ENCODE data around the gene EFCAB8.
A peak's percentile ranks its signal among the peaks of the same experiment; 100 is the strongest.

The EFCAB8 gene

DNA sequence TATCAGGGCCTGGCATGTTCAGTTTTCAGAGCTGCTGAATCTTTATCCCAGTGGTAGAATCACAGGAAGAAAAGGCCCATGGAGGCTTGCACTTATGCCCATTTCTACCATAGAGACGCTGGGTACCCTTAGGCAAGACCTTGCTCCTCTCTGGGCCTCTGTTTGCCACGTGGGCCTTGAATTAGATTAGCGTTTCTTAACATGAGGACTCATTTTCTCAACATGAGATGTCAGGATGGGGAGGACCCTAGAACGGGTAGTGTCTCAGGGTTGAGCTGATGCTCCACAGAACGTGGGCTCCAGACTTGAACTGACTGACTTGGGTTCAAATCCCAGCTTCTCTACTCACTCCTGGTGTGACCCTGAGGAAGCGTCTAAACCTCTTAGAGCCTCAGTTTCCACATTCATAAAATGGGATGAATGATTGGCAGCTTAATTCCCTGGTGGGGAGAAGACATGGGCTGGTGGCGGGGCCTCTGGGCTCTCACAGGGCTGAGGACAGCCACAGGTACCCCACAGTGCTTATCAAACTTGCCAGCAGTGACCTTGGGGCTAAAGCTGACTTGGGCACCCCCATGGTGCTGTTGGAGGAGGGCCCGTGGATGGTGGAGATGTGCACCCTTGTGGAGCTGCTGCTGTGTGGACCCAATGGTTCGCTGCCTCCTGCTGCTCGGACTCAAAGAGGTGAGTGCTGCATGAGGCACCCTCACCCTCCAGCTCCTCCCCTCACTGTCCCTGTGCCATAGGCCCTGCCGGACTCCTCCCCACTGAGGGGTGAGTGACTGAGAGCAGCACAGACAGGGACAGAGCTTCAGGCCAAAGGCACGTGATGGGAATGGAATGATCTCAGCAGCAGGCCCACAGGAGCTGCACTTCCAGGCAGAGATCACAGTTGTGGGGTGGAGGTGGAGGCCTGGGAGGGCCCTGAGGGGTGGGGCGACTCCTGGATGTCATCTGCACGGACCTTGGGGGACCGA, 117.3 kb downstream of the EFCAB8 start:
- H3K27me3 ChIP-seq (ENCODE audit: control insufficient read depth, insufficient read depth, low read length): no peaks in the 10 kb centered on the region
- H3K36me3 ChIP-seq (ENCODE audit: control insufficient read depth, insufficient read depth, low read length): no peaks in the 10 kb centered on the region
- H3K9me3 ChIP-seq (ENCODE audit: control insufficient read depth, insufficient read depth, low read depth, low read length): peaks cover 6% of the 10 kb centered on the region; the same call in 1 of the 2 replicates
- H3K4me3 ChIP-seq (ENCODE audit: low read depth, low read length): no peak overlapping the region
- H3K9ac ChIP-seq (ENCODE audit: low read length): peak overlapping the region; percentile 64
- H3K27ac ChIP-seq (ENCODE audit: low read depth, low read length): peak overlapping the region; percentile 62; the same call in 1 of the 2 replicates
- peaks cover 63% of the 10 kb centered on the region for H3K4me1 ChIP-seq (ENCODE audit: control insufficient read depth, insufficient read depth, low read length)

DNA sequence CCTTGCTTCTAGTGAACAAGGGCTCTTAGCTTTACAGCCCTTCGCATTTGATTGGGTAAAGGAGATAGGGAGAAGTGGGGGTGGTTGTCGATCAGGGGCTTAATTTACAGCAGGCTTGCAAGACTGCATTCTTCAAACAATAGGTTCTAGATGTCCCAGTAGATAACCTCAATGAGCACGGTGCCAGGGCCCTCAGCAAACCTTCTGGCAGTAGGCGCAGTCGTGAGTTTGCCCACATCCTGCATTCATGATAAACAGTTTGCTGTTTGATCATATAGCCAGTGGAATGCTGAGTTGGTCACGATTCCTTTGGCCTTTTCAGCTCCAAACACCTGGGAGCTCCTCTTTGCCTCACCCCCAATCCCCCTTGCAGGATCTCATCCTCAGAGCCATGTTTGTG, 118.0 kb downstream of the EFCAB8 start:
- Histone ChIP-seq H3K27ac (ENCODE audit: low read depth, low read length) (no peak overlapping the region; the same call in 1 of the 2 replicates), H3K4me3 (ENCODE audit: low read depth, low read length) (no peak overlapping the region), H3K27me3 (ENCODE audit: control insufficient read depth, insufficient read depth, low read length) (no peaks in the 10 kb centered on the region), H3K36me3 (ENCODE audit: control insufficient read depth, insufficient read depth, low read length) (no peaks in the 10 kb centered on the region), H3K4me1 (ENCODE audit: control insufficient read depth, insufficient read depth, low read length) (peaks cover 56% of the 10 kb centered on the region), H3K9ac (ENCODE audit: low read length) (peak overlapping the region; percentile 31), H3K9me3 (ENCODE audit: control insufficient read depth, insufficient read depth, low read depth, low read length) (peaks cover 6% of the 10 kb centered on the region; the same call in 1 of the 2 replicates)

DNA sequence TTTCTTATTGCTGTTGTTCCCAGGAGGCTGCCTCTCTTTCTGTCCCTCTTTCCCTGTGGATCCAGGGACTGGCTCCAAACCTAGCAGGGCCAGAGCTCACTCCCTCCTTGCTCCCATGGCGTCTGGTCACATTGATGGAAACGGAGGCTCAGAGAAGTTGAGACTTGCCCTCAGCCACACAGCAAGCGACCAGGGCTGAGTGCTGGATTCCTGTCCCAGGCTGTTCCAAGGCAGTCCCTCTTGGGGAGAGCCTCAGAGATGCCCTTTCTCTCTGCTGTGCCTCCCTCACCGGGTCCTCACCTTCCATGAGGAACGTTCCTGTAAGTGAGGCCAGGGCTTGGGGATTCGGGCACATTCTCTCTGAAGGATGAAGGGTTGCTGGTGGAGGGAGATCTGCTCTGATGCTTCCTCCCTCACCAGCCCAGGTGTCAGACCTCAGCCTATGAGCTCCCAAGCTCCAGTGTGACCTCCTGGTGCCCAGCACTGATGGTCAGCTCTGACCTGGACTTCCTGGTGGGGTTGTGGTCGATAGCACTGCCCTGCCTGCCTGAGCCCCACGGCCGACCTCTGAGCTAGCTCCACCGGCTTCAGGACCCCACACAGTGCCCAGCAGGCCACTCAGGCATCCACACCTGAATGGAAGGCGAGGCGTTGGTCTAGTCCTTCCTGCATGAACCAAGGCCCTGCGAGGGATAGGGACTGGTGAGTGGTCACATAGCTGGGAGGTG, 118.7 kb downstream of the EFCAB8 start:
- peaks cover 6% of the 10 kb centered on the region; the same call in 1 of the 2 replicates for H3K9me3 ChIP-seq (ENCODE audit: control insufficient read depth, insufficient read depth, low read depth, low read length)
- H3K9ac ChIP-seq (ENCODE audit: low read length): peak overlapping the region; percentile 31
- H3K27ac ChIP-seq (ENCODE audit: low read depth, low read length): no peak overlapping the region; the same call in 1 of the 2 replicates
- H3K36me3 ChIP-seq (ENCODE audit: control insufficient read depth, insufficient read depth, low read length): no peaks in the 10 kb centered on the region
- H3K4me3 ChIP-seq (ENCODE audit: low read depth, low read length): no peak overlapping the region
- no peaks in the 10 kb centered on the region for H3K27me3 ChIP-seq (ENCODE audit: control insufficient read depth, insufficient read depth, low read length)
- peaks cover 49% of the 10 kb centered on the region for H3K4me1 ChIP-seq (ENCODE audit: control insufficient read depth, insufficient read depth, low read length)

DNA sequence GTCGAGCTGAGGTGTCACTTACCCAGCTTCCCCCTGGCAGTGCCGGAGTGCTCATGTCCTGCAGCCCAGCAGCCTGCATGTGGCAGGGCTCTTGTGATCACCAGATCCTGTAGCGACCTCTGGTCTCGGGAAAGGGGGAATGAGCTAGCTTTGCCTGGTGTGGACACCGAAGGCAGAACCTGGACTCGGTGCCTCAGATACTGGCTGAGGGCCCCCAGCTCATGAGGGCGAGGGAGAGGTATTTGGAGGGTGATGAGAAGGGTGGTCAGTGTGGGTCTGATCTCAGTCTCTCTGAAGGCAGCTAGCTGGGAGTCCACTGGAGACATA, 119.2 kb downstream of the EFCAB8 start:
- Histone ChIP-seq H3K27ac (ENCODE audit: low read depth, low read length) (no peak overlapping the region), H3K36me3 (ENCODE audit: control insufficient read depth, insufficient read depth, low read length) (no peaks in the 10 kb centered on the region)

DNA sequence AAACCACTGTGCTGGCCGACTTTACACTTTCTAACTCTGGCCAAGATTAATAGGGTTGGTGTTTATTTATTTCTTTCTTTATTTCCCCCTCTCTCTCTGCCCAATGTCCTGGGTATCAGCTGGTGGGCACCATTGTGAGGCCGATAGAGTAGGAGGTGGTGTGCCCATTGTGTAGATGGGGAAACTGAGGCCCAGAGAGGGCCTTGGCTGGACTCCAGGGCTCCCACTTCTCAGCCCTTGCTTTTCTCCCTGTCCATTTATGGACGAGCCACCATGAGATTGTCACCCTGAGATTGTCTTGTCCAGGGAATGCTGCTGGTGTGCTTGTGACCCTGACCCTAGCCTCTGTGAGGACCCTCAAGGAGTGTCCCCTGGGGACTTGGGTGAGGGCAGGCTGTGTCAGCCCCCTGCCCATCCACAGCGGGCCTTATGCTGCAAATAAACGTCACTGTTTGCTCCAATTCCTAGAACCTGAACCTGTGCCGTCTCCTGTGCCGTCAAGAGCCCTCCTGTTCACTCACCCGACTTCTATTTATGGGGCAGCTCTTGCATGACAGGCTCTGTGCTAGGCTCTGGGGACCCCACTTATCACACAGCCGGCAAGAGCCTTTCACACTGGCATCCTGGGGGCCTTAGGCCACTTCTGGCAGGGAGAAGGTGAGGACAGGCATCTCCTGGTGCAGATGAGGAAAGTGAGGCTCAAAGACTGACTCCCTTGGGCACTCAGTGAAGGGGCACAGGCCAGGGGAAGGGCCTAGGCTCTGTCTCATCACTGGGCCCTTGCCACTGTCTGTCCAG, 120.7 kb downstream of the EFCAB8 start:
- Histone ChIP-seq H3K4me1 (ENCODE audit: control insufficient read depth, insufficient read depth, low read length) (peaks cover 39% of the 10 kb centered on the region), H3K9me3 (ENCODE audit: control insufficient read depth, insufficient read depth, low read depth, low read length) (peaks cover 6% of the 10 kb centered on the region; the same call in 1 of the 2 replicates), H3K36me3 (ENCODE audit: control insufficient read depth, insufficient read depth, low read length) (no peaks in the 10 kb centered on the region), H3K4me3 (ENCODE audit: low read depth, low read length) (no peak overlapping the region), H3K9ac (ENCODE audit: low read length) (no peak overlapping the region), H3K27ac (ENCODE audit: low read depth, low read length) (no peak overlapping the region), H3K27me3 (ENCODE audit: control insufficient read depth, insufficient read depth, low read length) (no peaks in the 10 kb centered on the region)

More for the DNA sequence above, 119.2 kb downstream of the EFCAB8 start:
- peaks cover 6% of the 10 kb centered on the region; the same call in 1 of the 2 replicates for H3K9me3 ChIP-seq (ENCODE audit: control insufficient read depth, insufficient read depth, low read depth, low read length)
- no peaks in the 10 kb centered on the region for H3K27me3 ChIP-seq (ENCODE audit: control insufficient read depth, insufficient read depth, low read length)
- H3K9ac ChIP-seq (ENCODE audit: low read length): no peak overlapping the region
- no peak overlapping the region for H3K4me3 ChIP-seq (ENCODE audit: low read depth, low read length)
- peaks cover 43% of the 10 kb centered on the region for H3K4me1 ChIP-seq (ENCODE audit: control insufficient read depth, insufficient read depth, low read length)

DNA sequence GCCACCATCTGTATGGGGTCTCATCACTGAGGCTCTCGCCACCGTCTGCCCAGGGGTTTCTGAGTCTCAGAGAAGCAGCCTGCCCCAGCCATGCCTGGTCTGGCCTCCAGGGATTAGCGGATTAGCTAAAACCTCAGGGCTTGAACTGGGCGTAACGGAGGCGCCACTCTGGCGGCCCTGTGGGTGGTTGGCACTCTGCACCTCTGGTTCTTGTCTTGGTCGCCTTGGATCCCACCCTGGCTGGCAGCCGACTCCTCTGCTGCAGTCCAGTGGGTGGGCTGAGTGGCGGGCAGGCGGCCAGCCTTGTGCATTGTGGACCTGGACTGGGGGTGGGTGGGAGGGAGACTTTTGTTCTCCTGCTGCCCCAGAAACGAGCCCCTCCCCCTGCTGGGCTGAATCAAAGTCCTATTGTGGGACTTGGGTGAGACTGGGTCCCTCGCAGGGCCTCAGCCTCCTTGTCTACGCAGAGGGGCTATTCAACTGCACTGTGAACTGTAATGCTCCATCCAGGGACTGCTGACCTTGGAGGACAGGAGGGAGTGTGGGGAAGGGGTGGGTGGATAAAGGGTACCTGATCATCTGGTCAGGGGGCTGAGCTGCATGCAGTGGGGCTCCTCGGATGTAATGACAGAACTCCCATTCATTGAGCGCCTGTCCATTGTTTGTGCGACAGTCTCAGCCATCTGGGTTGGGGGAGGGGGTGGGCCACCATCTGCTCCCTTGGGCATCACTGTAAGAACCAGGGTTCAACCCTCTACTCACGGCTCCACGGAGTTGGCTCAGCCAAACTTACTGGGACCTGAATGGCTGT, 121.6 kb downstream of the EFCAB8 start:
- H3K9ac ChIP-seq (ENCODE audit: low read length): no peak overlapping the region
- H3K4me3 ChIP-seq (ENCODE audit: low read depth, low read length): no peak overlapping the region
- H3K4me1 ChIP-seq (ENCODE audit: control insufficient read depth, insufficient read depth, low read length): peaks cover 37% of the 10 kb centered on the region; the same call in 1 of the 2 replicates
- H3K27me3 ChIP-seq (ENCODE audit: control insufficient read depth, insufficient read depth, low read length): no peaks in the 10 kb centered on the region
- H3K27ac ChIP-seq (ENCODE audit: low read depth, low read length): no peak overlapping the region
- peaks cover 6% of the 10 kb centered on the region; the same call in 1 of the 2 replicates for H3K9me3 ChIP-seq (ENCODE audit: control insufficient read depth, insufficient read depth, low read depth, low read length)
- no peaks in the 10 kb centered on the region for H3K36me3 ChIP-seq (ENCODE audit: control insufficient read depth, insufficient read depth, low read length)

- no peaks in the 10 kb centered on the region for H3K27me3 ChIP-seq (ENCODE audit: control insufficient read depth, insufficient read depth, low read length)
- peaks cover 6% of the 10 kb centered on the region; the same call in 1 of the 2 replicates for H3K9me3 ChIP-seq (ENCODE audit: control insufficient read depth, insufficient read depth, low read depth, low read length)
- no peak overlapping the region for H3K27ac ChIP-seq (ENCODE audit: low read depth, low read length)
- H3K4me3 ChIP-seq (ENCODE audit: low read depth, low read length): no peak overlapping the region
- H3K9ac ChIP-seq (ENCODE audit: low read length): no peak overlapping the region
- H3K36me3 ChIP-seq (ENCODE audit: control insufficient read depth, insufficient read depth, low read length): no peaks in the 10 kb centered on the region
- peaks cover 31% of the 10 kb centered on the region; the same call in 1 of the 2 replicates for H3K4me1 ChIP-seq (ENCODE audit: control insufficient read depth, insufficient read depth, low read length)
Observed at GRCh38 chr20:32980990-32981389, 122.3 kb downstream of the EFCAB8 start.

GRCh38 chr20:32982617-32983458, 124.1 kb downstream of the EFCAB8 start:
- H3K4me1 ChIP-seq (ENCODE audit: control insufficient read depth, insufficient read depth, low read length): peaks cover 15% of the 10 kb centered on the region; the same call in 1 of the 2 replicates
- H3K9me3 ChIP-seq (ENCODE audit: control insufficient read depth, insufficient read depth, low read depth, low read length): no peaks in the 10 kb centered on the region
- no peak overlapping the region for H3K9ac ChIP-seq (ENCODE audit: low read length)
- no peak overlapping the region for H3K4me3 ChIP-seq (ENCODE audit: low read depth, low read length)
- no peak overlapping the region for H3K27ac ChIP-seq (ENCODE audit: low read depth, low read length)
- no peaks in the 10 kb centered on the region for H3K27me3 ChIP-seq (ENCODE audit: control insufficient read depth, insufficient read depth, low read length)
- no peaks in the 10 kb centered on the region for H3K36me3 ChIP-seq (ENCODE audit: control insufficient read depth, insufficient read depth, low read length)

DNA sequence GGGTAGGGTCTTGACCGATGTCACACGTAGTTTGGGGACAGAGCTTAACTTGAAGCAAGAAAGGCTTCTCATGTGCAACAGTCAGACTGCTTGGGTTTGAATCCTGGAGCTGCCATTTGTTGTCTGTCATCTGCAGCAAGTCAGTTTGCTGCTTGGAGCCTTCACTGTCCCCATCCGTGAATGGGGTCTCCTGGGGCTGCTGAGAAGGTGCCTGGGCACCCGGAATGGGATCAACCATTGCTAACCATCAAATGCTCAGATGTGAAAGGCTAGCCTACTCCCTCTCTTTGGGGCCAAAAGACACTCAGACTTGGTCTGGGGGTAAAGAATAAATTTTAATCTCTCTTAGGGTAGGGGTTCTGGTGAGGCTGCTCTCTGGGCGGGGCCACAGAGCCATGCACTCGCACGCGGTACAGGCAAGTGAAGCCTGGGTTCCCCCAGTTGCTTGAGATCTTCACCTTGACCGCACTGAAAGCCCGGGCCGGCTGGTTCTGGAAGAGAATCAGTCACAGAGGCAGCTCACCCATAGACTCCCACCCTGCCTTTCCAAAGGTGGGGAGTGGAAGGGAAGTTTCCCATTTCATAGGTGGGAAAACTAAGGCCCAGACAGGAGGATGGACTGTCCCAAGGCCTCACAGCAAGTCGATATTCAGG, 124.9 kb downstream of the EFCAB8 start:
- Histone ChIP-seq H3K9me3 (ENCODE audit: control insufficient read depth, insufficient read depth, low read depth, low read length) (no peaks in the 10 kb centered on the region), H3K36me3 (ENCODE audit: control insufficient read depth, insufficient read depth, low read length) (no peaks in the 10 kb centered on the region), H3K4me3 (ENCODE audit: low read depth, low read length) (no peak overlapping the region), H3K27ac (ENCODE audit: low read depth, low read length) (no peak overlapping the region), H3K9ac (ENCODE audit: low read length) (no peak overlapping the region), H3K4me1 (ENCODE audit: control insufficient read depth, insufficient read depth, low read length) (peaks cover 11% of the 10 kb centered on the region; the same call in 1 of the 2 replicates), H3K27me3 (ENCODE audit: control insufficient read depth, insufficient read depth, low read length) (no peaks in the 10 kb centered on the region)

All from HUES6 (cell line).